H9 (cell line): ENCODE data around the gene ACACB. TPM values are rescaled to one million over a fixed set of nuclear protein-coding genes. Genes with fewer than 3 reads are reported as not detected.
A peak's percentile ranks its signal among the peaks of the same experiment; 100 is the strongest.

Source experiments
- DNase-seq: peaks from one replicate; pipeline ENCODE4 v3.0.0-alpha.2; 2017
- H2AFZ ChIP-seq: one replicate; pipeline ENCODE4 v1.6.1; 2013; ENCODE audit warnings: mild to moderate bottlenecking, low read length, control low read depth, moderate library complexity
- H2AK5ac ChIP-seq: 2 replicates; pipeline ENCODE4 v1.6.1; 2013; ENCODE audit warnings: low read length, control low read depth, mixed read lengths; ENCODE audit not compliant: insufficient read length
- H2BK120ac ChIP-seq: one replicate; pipeline ENCODE4 v1.6.1; 2013; ENCODE audit warnings: low read depth, mild to moderate bottlenecking, low read length, control low read depth, inconsistent platforms; ENCODE audit not compliant: poor library complexity, severe bottlenecking
- H2BK12ac ChIP-seq: 2 replicates; pipeline ENCODE4 v1.6.1; 2013; ENCODE audit warnings: low read length, control low read depth, mixed read lengths, low read depth; ENCODE audit not compliant: insufficient read length
- H2BK15ac ChIP-seq: 2 replicates; pipeline ENCODE4 v1.6.1; 2013; ENCODE audit warnings: low read depth, low read length, control low read depth
- H2BK20ac ChIP-seq: one replicate; pipeline ENCODE4 v1.6.1; 2013; ENCODE audit warnings: low read depth, mild to moderate bottlenecking, low read length, control low read depth, inconsistent platforms; ENCODE audit not compliant: poor library complexity, severe bottlenecking
- H2BK5ac ChIP-seq: 2 replicates; pipeline ENCODE4 v1.6.1; 2013; ENCODE audit warnings: low read length, control low read depth, mixed read lengths; ENCODE audit not compliant: insufficient read length
- H3K14ac ChIP-seq: 2 replicates; pipeline ENCODE4 v1.6.1; 2013; ENCODE audit warnings: low read length, control low read depth; ENCODE audit not compliant: insufficient read depth
- H3K18ac ChIP-seq: 2 replicates; pipeline ENCODE4 v1.6.1; 2013; ENCODE audit warnings: low read depth, mild to moderate bottlenecking, mixed read lengths, low read length, control low read depth; ENCODE audit not compliant: insufficient read length
- H3K23ac ChIP-seq: 2 replicates; pipeline ENCODE4 v1.6.1; 2013; ENCODE audit warnings: low read length, control low read depth, mixed read lengths, low read depth; ENCODE audit not compliant: insufficient read length
- H3K23me2 ChIP-seq: 2 replicates; pipeline ENCODE4 v1.6.1; 2013; ENCODE audit warnings: low read depth, mild to moderate bottlenecking, mixed read lengths, low read length, control low read depth; ENCODE audit not compliant: insufficient read length, poor library complexity, severe bottlenecking
- H3K27ac ChIP-seq: 2 replicates; pipeline ENCODE4 v1.5.1; 2013; ENCODE audit warnings: low read length, control low read depth, mixed read lengths, low read depth; ENCODE audit not compliant: insufficient read length
- H3K27me3 ChIP-seq: 2 replicates; pipeline ENCODE4 v1.6.1; 2013; ENCODE audit warnings: low read length, control low read depth, inconsistent platforms; ENCODE audit not compliant: insufficient read depth
- H3K4ac ChIP-seq: 2 replicates; pipeline ENCODE4 v1.6.1; 2013; ENCODE audit warnings: low read depth, mild to moderate bottlenecking, control low read depth, inconsistent platforms, low read length, moderate library complexity
- H3K4me1 ChIP-seq: 2 replicates; pipeline ENCODE4 v1.6.1; 2013; ENCODE audit warnings: low read length, control low read depth, inconsistent platforms; ENCODE audit not compliant: insufficient read depth
- H3K4me2 ChIP-seq: 2 replicates; pipeline ENCODE4 v1.6.1; 2013; ENCODE audit warnings: low read length, control low read depth, mixed read lengths; ENCODE audit not compliant: insufficient read length, insufficient read depth
- H3K56ac ChIP-seq: 2 replicates; pipeline ENCODE4 v1.6.1; 2013; ENCODE audit warnings: low read depth, mild to moderate bottlenecking, mixed read lengths, low read length, control low read depth; ENCODE audit not compliant: insufficient read length
- H3K79me1 ChIP-seq: 2 replicates; pipeline ENCODE4 v1.6.1; 2013; ENCODE audit warnings: low read depth, mild to moderate bottlenecking, moderate library complexity, low read length, control low read depth, inconsistent platforms; ENCODE audit not compliant: insufficient read depth, poor library complexity, severe bottlenecking
- H3K79me2 ChIP-seq: 2 replicates; pipeline ENCODE4 v1.6.1; 2013; ENCODE audit warnings: low read length, control low read depth, inconsistent platforms; ENCODE audit not compliant: insufficient read depth
- H3K9ac ChIP-seq: 2 replicates; pipeline ENCODE4 v1.6.1; 2013; ENCODE audit warnings: low read length, control low read depth, mixed read lengths; ENCODE audit not compliant: insufficient read length; ENCODE audit errors: extremely low read depth
- H3K9me3 ChIP-seq: one replicate; pipeline ENCODE4 v1.6.1; 2013; ENCODE audit warnings: low read depth, low read length, inconsistent platforms; ENCODE audit not compliant: control insufficient read depth
- H3T11ph ChIP-seq: one replicate; pipeline ENCODE4 v1.6.1; 2013; ENCODE audit warnings: mild to moderate bottlenecking, low read length, control low read depth, inconsistent platforms
- H4K20me1 ChIP-seq: one replicate; pipeline ENCODE4 v1.6.1; 2013; ENCODE audit not compliant: control insufficient read depth, insufficient read length, insufficient read depth
- H4K5ac ChIP-seq: 2 replicates; pipeline ENCODE4 v1.6.1; 2013; ENCODE audit warnings: low read depth, mild to moderate bottlenecking, mixed read lengths, low read length, control low read depth; ENCODE audit not compliant: insufficient read length
- H4K8ac ChIP-seq: replicated peaks from 2 replicates; pipeline ENCODE4 v1.6.1; 2013; ENCODE audit warnings: low read length, control low read depth, mixed read lengths, low read depth; ENCODE audit not compliant: insufficient read length
- H4K91ac ChIP-seq: 2 replicates; pipeline ENCODE4 v1.6.1; 2013; ENCODE audit warnings: low read depth, mild to moderate bottlenecking, moderate library complexity, mixed read lengths, low read length, control low read depth; ENCODE audit not compliant: insufficient read length
- H3K27ac Mint-ChIP-seq, 3 experiments: 2 replicates in 2 of 3; 3 replicates in 1 of 3; pipeline ENCODE4 v1.8.0; 2020 to 2021; ENCODE audit warnings: mixed read lengths in 3 of 3, mild to moderate bottlenecking in 1 of 3, moderate library complexity in 1 of 3
- H3K27me3 Mint-ChIP-seq: 2 replicates; pipeline ENCODE4 v1.8.0; 2021; ENCODE audit warnings: low read depth, mild to moderate bottlenecking, moderate library complexity, mixed read lengths
- H3K36me3 Mint-ChIP-seq, 3 experiments: 2 replicates in 2 of 3; 3 replicates in 1 of 3; pipeline ENCODE4 v1.8.0; 2020 to 2021; ENCODE audit warnings: low read depth in 3 of 3, mixed read lengths in 3 of 3; ENCODE audit not compliant: insufficient read depth in 1 of 3
- H3K4me1 Mint-ChIP-seq, 2 experiments: 2 replicates each; pipeline ENCODE4 v1.8.0; 2020; ENCODE audit warnings: mixed read lengths in 2 of 2
- H3K4me3 Mint-ChIP-seq, 2 experiments: 2 replicates in 1 of 2; 3 replicates in 1 of 2; pipeline ENCODE4 v1.8.0; 2020 to 2021; ENCODE audit warnings: mild to moderate bottlenecking in 2 of 2, mixed read lengths in 2 of 2, moderate library complexity in 1 of 2
- H3K9me3 Mint-ChIP-seq, 2 experiments: 2 replicates in 1 of 2; 3 replicates in 1 of 2; pipeline ENCODE4 v1.8.0; 2020; ENCODE audit warnings: mild to moderate bottlenecking in 2 of 2, mixed read lengths in 2 of 2, moderate library complexity in 1 of 2
- CTCF ChIP-seq: fragments of 200-600 bp; sonication (generic); conservative IDR thresholded peaks from 3 replicates; pipeline ENCODE4 v1.8.0; 2021; ENCODE audit warnings: antibody characterized with exemption, mild to moderate bottlenecking
- WGBS: extraction: QIAGEN DNeasy Blood & Tissue Kit; methylation state at CpG from one replicate; pipeline ENCODE4 v1.1.7; 2013; ENCODE audit warnings: missing lambda C conversion rate, low lambda C conversion rate, mixed read lengths; ENCODE audit not compliant: insufficient read length; ENCODE audit errors: extremely low coverage; 5-methylcytosine and 5-hydroxymethylcytosine counted together
- total RNA-seq: library from RNA; stranded (reverse); gene quantifications from 2 replicates; pipeline ENCODE4 v1.2.1, GENCODE V29; 2021

ACACB gene
- total RNA-seq, 1 experiment from 2014 or later, result 14.2 TPM

GRCh38 chr12:109169262-109169661 is 52.9 kb downstream of the ACACB start:
- TF ChIP-seq CTCF, result no peak
- 0 out of 7 replicates have a peak overlapping the region, but pooled peaks of 1 of the 3 experiments have one; percentile 43 for H3K27ac Mint-ChIP-seq
- no peak overlapping the region for H4K5ac ChIP-seq
- H3K27ac ChIP-seq, result no peak overlapping the region
- H3K23ac ChIP-seq, result no peak overlapping the region
- no peak overlapping the region for H3K56ac ChIP-seq
- H2AK5ac ChIP-seq, result no peak overlapping the region
- DNase-seq, result no peak
- no peak overlapping the region for H3K4me2 ChIP-seq
- H3K27me3 Mint-ChIP-seq, result 0 out of 2 replicates have a peak, but pooled peaks cover 2% of the 10 kb centered on the region
- no CpG with 5 or more reads among the region's 3 CpGs for WGBS
- H2BK120ac ChIP-seq, result no peak overlapping the region
- H3K27me3 ChIP-seq, result no peaks in the 10 kb centered on the region
- H3K79me2 ChIP-seq, result no peaks in the 10 kb centered on the region
- H3K23me2 ChIP-seq, result no peaks in the 10 kb centered on the region
- H4K91ac ChIP-seq, result no peak overlapping the region
- H3K4me3 Mint-ChIP-seq, result no peak overlapping the region
- no peak overlapping the region for H3K18ac ChIP-seq
- no peak overlapping the region for H2BK20ac ChIP-seq
- no peak overlapping the region for H2BK15ac ChIP-seq
- no peaks in the 10 kb centered on the region for H3K9me3 Mint-ChIP-seq
- no peak overlapping the region for H3K9ac ChIP-seq
- no peaks in the 10 kb centered on the region for H3K4me1 ChIP-seq
- H3K4ac ChIP-seq, result no peak overlapping the region
- no peaks in the 10 kb centered on the region for H4K20me1 ChIP-seq
- peaks cover 21 to 44% (median 41%) of the 10 kb centered on the region in 3 experiments for H3K36me3 Mint-ChIP-seq
- H3K14ac ChIP-seq, result no peak overlapping the region
- H2BK12ac ChIP-seq, result no peak overlapping the region
- no peak overlapping the region for H3T11ph ChIP-seq
- no peaks in the 10 kb centered on the region for H3K4me1 Mint-ChIP-seq
- no peak overlapping the region for H4K8ac ChIP-seq
- H3K79me1 ChIP-seq, result no peaks in the 10 kb centered on the region
- H2BK5ac ChIP-seq, result no peak overlapping the region
- H2AFZ ChIP-seq, result no peak overlapping the region
- no peaks in the 10 kb centered on the region for H3K9me3 ChIP-seq
